Measurements from ENCODE around the gene SLC12A1.

SLC12A1 gene

DNA sequence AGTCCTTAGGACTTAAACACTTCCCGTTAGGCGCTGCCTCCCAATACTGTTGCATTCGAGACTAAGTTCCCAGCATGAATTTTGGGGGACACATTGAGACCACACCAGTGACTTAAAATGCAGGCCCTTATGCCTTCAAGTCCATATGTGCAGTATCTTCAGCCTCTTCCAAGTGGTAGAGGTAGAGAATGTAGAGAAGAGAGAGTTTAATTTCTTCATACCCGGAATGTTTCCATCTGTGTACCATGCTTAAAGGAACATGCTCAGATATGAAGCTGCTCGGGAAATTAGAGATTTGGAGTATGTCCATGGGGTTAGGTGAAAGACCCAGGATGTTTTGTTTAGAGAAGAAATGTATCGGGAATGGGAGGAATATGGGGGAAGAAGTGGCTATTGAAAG, 137.8 kb downstream of the SLC12A1 start:
- in situ Hi-C loops (cut with MboI; ENCODE audit: low sequenced_read_pairs), result no loop called here

DNA sequence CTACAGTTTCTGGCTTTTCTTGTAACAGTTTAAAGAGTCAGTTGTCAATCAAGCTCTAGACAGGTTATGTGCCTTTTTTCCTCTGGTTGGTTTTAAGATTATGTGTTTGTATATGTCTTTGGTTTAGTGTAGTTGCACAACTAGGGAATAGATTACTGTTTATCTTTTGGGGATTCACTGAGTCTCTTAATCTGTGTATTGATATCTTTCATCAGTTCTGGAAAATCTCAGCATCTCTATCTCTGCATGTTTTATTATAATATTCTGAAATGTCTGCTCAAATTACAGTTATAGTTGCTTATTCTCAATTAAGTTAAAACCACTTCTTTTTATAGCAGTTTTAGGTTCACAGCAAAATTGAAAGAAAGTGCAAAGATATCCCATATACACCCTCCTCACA, 139.4 kb downstream of the SLC12A1 start:
- in situ Hi-C loops (cut with MboI; ENCODE audit: low sequenced_read_pairs), result no loop called here

DNA sequence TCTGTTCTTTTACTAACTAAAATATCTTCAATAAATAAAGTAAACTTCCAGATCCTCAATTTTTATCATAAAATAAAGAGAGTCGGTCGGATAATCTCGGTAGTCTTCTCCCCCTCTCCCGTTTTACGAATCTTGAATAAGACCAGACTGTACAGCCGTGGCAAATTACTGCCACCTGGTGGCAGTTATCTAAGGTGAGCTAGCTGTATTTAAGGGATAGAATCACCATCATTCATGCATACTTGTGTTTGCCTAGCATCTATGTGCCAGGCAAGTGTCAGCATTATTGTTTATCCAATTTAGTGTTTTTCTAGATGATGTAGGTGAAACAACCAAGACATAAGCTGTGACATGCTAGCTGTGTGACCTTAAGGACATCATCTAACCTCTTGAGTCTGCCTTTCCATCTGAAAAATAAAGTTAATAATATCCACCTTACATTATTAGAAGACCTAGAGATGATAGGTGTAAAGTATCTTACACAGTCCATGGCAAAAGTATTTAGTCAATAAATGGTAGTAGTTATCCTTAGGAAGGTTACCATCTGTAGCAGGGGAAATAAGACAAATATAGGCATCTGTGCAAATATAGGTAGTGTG, 146.5 kb downstream of the SLC12A1 start:
- in situ Hi-C loops (cut with MboI; ENCODE audit: low sequenced_read_pairs), result loop anchor here (25.0 kb wide), 1 partner anchor 1960 kb away; no protein-coding TSS in a partner anchor

Data from HL-60/S4 (cell line).